Keratinocyte (primary cell): Measurements from ENCODE around the gene AVPR2. TPM values are rescaled to one million over a fixed set of nuclear protein-coding genes. Genes with fewer than 3 reads are reported as not detected.

Source experiments
- DNase-seq: peaks from one replicate; pipeline ENCODE4 v3.0.0-alpha.2; 2011; ENCODE audit warnings: low read depth, missing footprints, low spot score
- FAIRE-seq: peaks from 2 replicates; lab custom pipeline; 2011; peaks lifted over from hg19 to GRCh38; lab: Jason Lieb, UNC
- H2AFZ ChIP-seq: 2 replicates; pipeline ENCODE4 v1.6.0; 2012; ENCODE audit warnings: low read length, control low read depth, inconsistent platforms; ENCODE audit not compliant: control insufficient read depth
- H3K27ac ChIP-seq: 2 replicates; pipeline ENCODE4 v1.5.1; 2011; ENCODE audit warnings: low read length; ENCODE audit not compliant: control insufficient read depth, insufficient read depth
- H3K27me3 ChIP-seq: 3 replicates; pipeline ENCODE4 v1.6.0; 2011; ENCODE audit warnings: low read length; ENCODE audit not compliant: control insufficient read depth, insufficient read depth; ENCODE audit errors: extremely low read depth
- H3K36me3 ChIP-seq, 2 experiments: 2 replicates in 1 of 2; 3 replicates in 1 of 2; pipeline ENCODE4 v1.5.1; 2011; ENCODE audit warnings: low read length in 2 of 2, mild to moderate bottlenecking in 1 of 2; ENCODE audit not compliant: control insufficient read depth in 2 of 2, insufficient read depth in 2 of 2; ENCODE audit errors: extremely low read depth in 1 of 2
- H3K4me1 ChIP-seq: 3 replicates; pipeline ENCODE4 v1.5.1; 2011; ENCODE audit warnings: low read length; ENCODE audit not compliant: control insufficient read depth, insufficient read depth; ENCODE audit errors: extremely low read depth
- H3K4me2 ChIP-seq: 3 replicates; pipeline ENCODE4 v1.6.0; 2011; ENCODE audit warnings: low read depth, low read length; ENCODE audit not compliant: control insufficient read depth, insufficient read depth; ENCODE audit errors: extremely low read depth
- H3K4me3 ChIP-seq, 3 experiments: fragments of 200-600 bp in 1 of 3; sonication (generic) in 1 of 3; 2 replicates in 2 of 3; 3 replicates in 1 of 3; pipeline ENCODE4 v1.5.1; 2011 to 2016; ENCODE audit warnings: low read length in 3 of 3, mild to moderate bottlenecking in 3 of 3, control low read depth in 2 of 3, inconsistent platforms in 1 of 3, low read depth in 1 of 3, mixed read lengths in 1 of 3, mixed run types in 1 of 3, moderate library complexity in 1 of 3; ENCODE audit not compliant: control insufficient read depth in 2 of 3, insufficient read depth in 2 of 3; ENCODE audit errors: extremely low read depth in 1 of 3
- H3K79me2 ChIP-seq: 2 replicates; pipeline ENCODE4 v1.6.0; 2012; ENCODE audit warnings: low read length; ENCODE audit not compliant: control insufficient read depth, insufficient read depth
- H3K9ac ChIP-seq: 3 replicates; pipeline ENCODE4 v1.6.0; 2011; ENCODE audit warnings: low read length; ENCODE audit not compliant: control insufficient read depth, insufficient read depth; ENCODE audit errors: extremely low read depth
- H3K9me1 ChIP-seq: 3 replicates; pipeline ENCODE4 v1.6.0; 2011; ENCODE audit warnings: low read length; ENCODE audit not compliant: control insufficient read depth, insufficient read depth; ENCODE audit errors: extremely low read depth
- H3K9me3 ChIP-seq: 2 replicates; pipeline ENCODE4 v1.5.1; 2012; ENCODE audit warnings: low read depth, low read length; ENCODE audit not compliant: control insufficient read depth
- H4K20me1 ChIP-seq: 3 replicates; pipeline ENCODE4 v1.6.0; 2011; ENCODE audit warnings: low read length; ENCODE audit not compliant: control insufficient read depth, insufficient read depth; ENCODE audit errors: extremely low read depth
- CTCF ChIP-seq, 3 experiments: IDR thresholded peaks in 1 of 3; conservative IDR thresholded peaks in 1 of 3; optimal IDR thresholded peaks in 1 of 3; 2 replicates in 2 of 3; 3 replicates in 1 of 3; pipeline versions ENCODE3 to v1.5.1; 2011; ENCODE audit warnings: low read length in 3 of 3, mild to moderate bottlenecking in 3 of 3, moderate library complexity in 2 of 3, control low read depth in 1 of 3, inconsistent platforms in 1 of 3; ENCODE audit not compliant: insufficient read depth in 2 of 3; ENCODE audit errors: extremely low read depth in 1 of 3
- EZH2 ChIP-seq: IDR thresholded peaks from one replicate; pipeline ENCODE4 v1.6.1; 2012; ENCODE audit warnings: inconsistent platforms, mild to moderate bottlenecking, low read length, moderate library complexity
- dilution Hi-C: fragments of 300-500 bp; cut with MboI; formaldehyde crosslinking; loops from one replicate; pipeline ENCODE4 v1.7.0; 2020; ENCODE audit warnings: low sequenced_read_pairs; ENCODE audit not compliant: extremely low pct_ligation_motif_present
- polyA plus RNA-seq, 5 experiments: library from polyadenylated mRNA; depleted of rRNA in 3 of 5; stranded (reverse) in 3 of 5; stranded (forward) in 1 of 5; unstranded in 1 of 5; fragments of >200 nt; gene quantifications; 1 replicate in 1 of 5; 2 replicates in 3 of 5; 3 replicates in 1 of 5; pipeline versions ENCODE4 v1.2.1 to v1.2.3, GENCODE V29; 2011 to 2012; ENCODE audit warnings: missing spikeins in 2 of 5, low read depth in 1 of 5, low replicate concordance in 1 of 5

AVPR2 gene
- polyA plus RNA-seq, 1 donor (not counting 4 experiments of a cell fraction or from before 2014, with no cell fraction given) = not detected

- H2AFZ ChIP-seq = no peak within 1 kb of the TSS
- H3K9ac ChIP-seq = no peak within 1 kb of the TSS
- peaks cover 3 to 6% of the 10 kb centered on the region in 2 experiments for H3K36me3 ChIP-seq
- TF ChIP-seq EZH2 (no peak), CTCF (optimal IDR thresholded peaks at IDR 0.05 in 1 of 3, IDR thresholded peaks at IDR 0.05 in 1 of 3, conservative IDR thresholded peaks at IDR 0.05 in 1 of 3; ENCODE audit: extremely low read depth in 1 of 3, insufficient read depth in 2 of 3, low read length in 3 of 3) (no peak)
- dilution Hi-C loops = no loop called here
- H3K79me2 ChIP-seq = no peaks in the 10 kb centered on the region
- H3K27me3 ChIP-seq = no peaks in the 10 kb centered on the region
- no peaks in the 10 kb centered on the region for H3K9me3 ChIP-seq
- H4K20me1 ChIP-seq = no peaks in the 10 kb centered on the region
- H3K4me2 ChIP-seq = peak within 1 kb of the TSS; percentile 88
- DNase-seq = no peak
- H3K27ac ChIP-seq = peak within 1 kb of the TSS; percentile 31
- H3K4me1 ChIP-seq = peaks cover 18% of the 10 kb centered on the region
- no peaks in the 10 kb centered on the region for H3K9me1 ChIP-seq
- FAIRE-seq = no peak
- H3K4me3 ChIP-seq = peak within 1 kb of the TSS in 1 of 3 experiments; percentile 79
These were observed 21.5 kb downstream of the AVPR2 start, which contains the start of gene ARHGAP4 for GRCh38 chrX:153925739-153926551. ARHGAP4 (minus strand) TSS chrX:153926264; CDS start chrX:153926202, 62 bp downstream.

DNA sequence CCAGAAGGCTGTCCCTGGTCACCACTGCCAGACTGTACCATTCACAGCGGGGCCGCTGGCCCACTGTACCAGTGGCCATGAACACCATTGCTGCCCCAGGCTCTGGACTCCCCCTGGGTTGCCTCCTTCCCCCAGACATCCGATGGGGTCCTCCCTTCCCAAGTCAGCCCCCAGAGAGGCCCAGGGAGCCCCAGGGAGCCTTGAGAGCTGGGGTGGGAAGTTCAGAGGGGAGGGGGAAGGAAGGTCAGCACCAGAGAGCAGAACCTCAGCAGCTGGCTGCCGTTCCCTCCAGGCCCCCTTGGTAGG, 22.0 kb downstream of the AVPR2 start:
- Histone ChIP-seq H3K27ac (no peak overlapping the region), H3K9me1 (no peaks in the 10 kb centered on the region), H3K36me3 (peaks cover 6% of the 10 kb centered on the region in 2 experiments), H3K79me2 (no peaks in the 10 kb centered on the region), H3K9me3 (no peaks in the 10 kb centered on the region), H3K27me3 (no peaks in the 10 kb centered on the region), H3K4me3 (no peak overlapping the region), H3K4me2 (no peak overlapping the region), H2AFZ (no peak overlapping the region), H3K4me1 (peaks cover 15% of the 10 kb centered on the region), H4K20me1 (no peaks in the 10 kb centered on the region), H3K9ac (no peak overlapping the region)
- DNase-seq = no peak
- no peak for FAIRE-seq
- dilution Hi-C loops = no loop called here
- TF ChIP-seq EZH2 (no peak), CTCF (optimal IDR thresholded peaks at IDR 0.05 in 1 of 3, IDR thresholded peaks at IDR 0.05 in 1 of 3, conservative IDR thresholded peaks at IDR 0.05 in 1 of 3; ENCODE audit: extremely low read depth in 1 of 3, insufficient read depth in 2 of 3, low read length in 3 of 3) (no peak)
